Esophagus (tissue), 2 donors: ENCODE measurements around the gene HSPBP1. TPM values are rescaled to one million over a fixed set of nuclear protein-coding genes. Genes with fewer than 3 reads are reported as not detected.

Experiments used
- H3K27ac ChIP-seq, 2 donors: one replicate each; pipeline ENCODE4 v1.5.1; 2013; ENCODE audit warnings: low read depth in 2 of 2, mild to moderate bottlenecking in 2 of 2, inconsistent platforms in 1 of 2, low read length in 1 of 2, moderate library complexity in 1 of 2
- H3K27me3 ChIP-seq, 2 donors: one replicate each; pipeline ENCODE4 v1.6.1; 2013; ENCODE audit warnings: low read length in 2 of 2, control low read depth in 1 of 2, mild to moderate bottlenecking in 1 of 2; ENCODE audit not compliant: insufficient read depth in 2 of 2, control insufficient read depth in 1 of 2
- H3K36me3 ChIP-seq, 2 donors: one replicate each; pipeline ENCODE4 v1.6.1; 2013; ENCODE audit warnings: low read length in 1 of 2; ENCODE audit not compliant: control insufficient read depth in 2 of 2, insufficient read depth in 2 of 2
- H3K4me1 ChIP-seq, 2 donors: one replicate each; pipeline ENCODE4 v1.6.1; 2013; ENCODE audit warnings: low read length in 1 of 2; ENCODE audit not compliant: control insufficient read depth in 2 of 2, insufficient read depth in 2 of 2
- H3K4me3 ChIP-seq, 2 donors: one replicate each; pipeline ENCODE4 v1.5.1; 2013; ENCODE audit warnings: low read length in 2 of 2, mild to moderate bottlenecking in 2 of 2, low read depth in 1 of 2, moderate library complexity in 1 of 2
- H3K9me3 ChIP-seq, 2 donors: one replicate each; pipeline ENCODE4 v1.6.1; 2013; ENCODE audit warnings: mild to moderate bottlenecking in 2 of 2, low read depth in 1 of 2, low read length in 1 of 2, moderate library complexity in 1 of 2; ENCODE audit not compliant: control insufficient read depth in 2 of 2, insufficient read depth in 1 of 2
- WGBS, 2 donors: extraction: QIAGEN DNeasy Blood & Tissue Kit; methylation state at CpG; one replicate each; pipeline ENCODE4 v1.1.7; 2013; 5-methylcytosine and 5-hydroxymethylcytosine counted together
- polyA plus RNA-seq, 2 donors: library from polyadenylated mRNA; stranded (reverse); fragments of 200-250 nt; gene quantifications; one replicate each; pipeline ENCODE4 v1.2.3, GENCODE V29; 2013
- donor health status: healthy with polysubstance abuse.
- donor health status: Bipolar disorder and iron deficiency.

The HSPBP1 gene
- polyA plus RNA-seq, 2 donors, result 30.9 to 44.9 TPM

- WGBS, 2 donors, result 92 to 93% methylated on average over 18 of the region's 18 CpGs
- no peaks in the 10 kb centered on the region for H3K9me3 ChIP-seq
- H3K4me3 ChIP-seq, result no peak overlapping the region
- H3K27me3 ChIP-seq, result no peaks in the 10 kb centered on the region
- H3K36me3 ChIP-seq, result peaks cover 0 to 28% of the 10 kb centered on the region in 2 donors
- peak overlapping the region in 1 of 2 donors; percentile 87 for H3K27ac ChIP-seq
- H3K4me1 ChIP-seq, result peaks cover 10 to 40% of the 10 kb centered on the region in 2 donors
Observed at GRCh38 chr19:55250262-55251036, 29.5 kb downstream of the HSPBP1 start.

- H3K27ac ChIP-seq, result no peak overlapping the region
- WGBS, 2 donors, result 92 to 94% methylated on average over 11 of the region's 11 CpGs
Observed at GRCh38 chr19:55249841-55250240, 30.1 kb downstream of the HSPBP1 start.

GRCh38 chr19:55248704-55249103 is 31.2 kb downstream of the HSPBP1 start:
- H3K36me3 ChIP-seq, result peaks cover 0 to 42% of the 10 kb centered on the region in 2 donors
- H3K4me1 ChIP-seq, result peaks cover 3 to 34% of the 10 kb centered on the region in 2 donors
- no peaks in the 10 kb centered on the region for H3K9me3 ChIP-seq
- no peaks in the 10 kb centered on the region for H3K27me3 ChIP-seq
- H3K4me3 ChIP-seq, result no peak overlapping the region
- WGBS, 2 donors, result 73 to 78% methylated on average over 9 of the region's 9 CpGs
- no peak overlapping the region for H3K27ac ChIP-seq

More at GRCh38 chr19:55249841-55250240, 30.1 kb downstream of the HSPBP1 start:
- H3K4me1 ChIP-seq, result peaks cover 9 to 35% of the 10 kb centered on the region in 2 donors
- no peak overlapping the region for H3K4me3 ChIP-seq
- no peaks in the 10 kb centered on the region for H3K9me3 ChIP-seq
- H3K36me3 ChIP-seq, result peaks cover 0 to 34% of the 10 kb centered on the region in 2 donors
- H3K27me3 ChIP-seq, result no peaks in the 10 kb centered on the region

- H3K4me1 ChIP-seq, result peaks cover 3 to 34% of the 10 kb centered on the region in 2 donors
Observed at GRCh38 chr19:55248166-55248675, 31.7 kb downstream of the HSPBP1 start.

GRCh38 chr19:55247621-55248099 is 32.2 kb downstream of the HSPBP1 start:
- H3K4me3 ChIP-seq, result no peak overlapping the region
- WGBS, 2 donors, result 23 to 24% methylated on average over 10 of the region's 10 CpGs
- H3K36me3 ChIP-seq, result peaks cover 0 to 42% of the 10 kb centered on the region in 2 donors
- H3K4me1 ChIP-seq, result peaks cover 3 to 34% of the 10 kb centered on the region in 2 donors
- H3K27me3 ChIP-seq, result no peaks in the 10 kb centered on the region
- H3K27ac ChIP-seq, result no peak overlapping the region
- no peaks in the 10 kb centered on the region for H3K9me3 ChIP-seq

More at GRCh38 chr19:55248166-55248675, 31.7 kb downstream of the HSPBP1 start:
- no peaks in the 10 kb centered on the region for H3K27me3 ChIP-seq
- no peak overlapping the region for H3K27ac ChIP-seq
- no peak overlapping the region for H3K4me3 ChIP-seq
- peaks cover 0 to 42% of the 10 kb centered on the region in 2 donors for H3K36me3 ChIP-seq
- 80% methylated on average over 10 of the region's 10 CpGs for WGBS, 2 donors
- H3K9me3 ChIP-seq, result no peaks in the 10 kb centered on the region

GRCh38 chr19:55246462-55247451 is 33.2 kb downstream of the HSPBP1 start:
- Histone ChIP-seq H3K27me3 (no peaks in the 10 kb centered on the region), H3K36me3 (peaks cover 4 to 46% of the 10 kb centered on the region in 2 donors), H3K27ac (no peak overlapping the region), H3K4me1 (peaks cover 3 to 33% of the 10 kb centered on the region in 2 donors), H3K4me3 (no peak overlapping the region), H3K9me3 (no peaks in the 10 kb centered on the region)
- 88% methylated on average over 40 of the region's 40 CpGs for WGBS, 2 donors

GRCh38 chr19:55245236-55245904 is 34.5 kb downstream of the HSPBP1 start:
- no peak overlapping the region for H3K4me3 ChIP-seq
- H3K36me3 ChIP-seq, result peaks cover 4 to 55% of the 10 kb centered on the region in 2 donors
- peaks cover 3 to 23% of the 10 kb centered on the region in 2 donors for H3K4me1 ChIP-seq
- WGBS, 2 donors, result 92% methylated on average over 23 of the region's 23 CpGs
- H3K27me3 ChIP-seq, result no peaks in the 10 kb centered on the region
- no peaks in the 10 kb centered on the region for H3K9me3 ChIP-seq
- H3K27ac ChIP-seq, result no peak overlapping the region

- no peaks in the 10 kb centered on the region for H3K9me3 ChIP-seq
- WGBS, 2 donors, result 89 to 90% methylated on average over 12 of the region's 12 CpGs
- H3K4me3 ChIP-seq, result no peak overlapping the region
- H3K4me1 ChIP-seq, result peaks cover 0 to 17% of the 10 kb centered on the region in 2 donors
- H3K27ac ChIP-seq, result no peak overlapping the region
- H3K36me3 ChIP-seq, result peaks cover 4 to 63% of the 10 kb centered on the region in 2 donors
- no peaks in the 10 kb centered on the region for H3K27me3 ChIP-seq
Observed at GRCh38 chr19:55244004-55244680, 35.8 kb downstream of the HSPBP1 start.
